ENCODE data around the gene KCNC3. TPM values are rescaled to one million over a fixed set of nuclear protein-coding genes. Genes with fewer than 3 reads are reported as not detected.

Gene KCNC3
- total RNA-seq, 1 donor from 2014 or later: 12.8 TPM

- Histone ChIP-seq H3K4me3 (no peak overlapping the region), H3K36me3 (no peaks in the 10 kb centered on the region), H3K9me3 (no peaks in the 10 kb centered on the region), H3K27ac (no peak overlapping the region), H3K27me3 (no peaks in the 10 kb centered on the region), H3K4me1 (no peaks in the 10 kb centered on the region)
- TF ChIP-seq CTCF (IDR thresholded peaks at IDR 0.05): no peak
- intact Hi-C loops (cut with DNase I): no loop called here
- DNase-seq: no peak
- ATAC-seq: no peak
These were observed 47.7 kb downstream of the KCNC3 start for GRCh38 chr19:50281491-50281890.

GRCh38 chr19:50280983-50281382 is 48.2 kb downstream of the KCNC3 start:
- intact Hi-C loops (cut with DNase I): no loop called here
- H3K27me3 ChIP-seq: no peaks in the 10 kb centered on the region
- no peak for DNase-seq
- no peaks in the 10 kb centered on the region for H3K36me3 ChIP-seq
- no peaks in the 10 kb centered on the region for H3K4me1 ChIP-seq
- no peak for TF ChIP-seq CTCF (IDR thresholded peaks at IDR 0.05)
- no peak overlapping the region for H3K27ac ChIP-seq
- no peaks in the 10 kb centered on the region for H3K9me3 ChIP-seq
- ATAC-seq: no peak
- no peak overlapping the region for H3K4me3 ChIP-seq

- ATAC-seq: peak; percentile 38
- Histone ChIP-seq H3K4me3 (no peak overlapping the region), H3K27me3 (no peaks in the 10 kb centered on the region), H3K36me3 (no peaks in the 10 kb centered on the region), H3K9me3 (no peaks in the 10 kb centered on the region), H3K4me1 (no peaks in the 10 kb centered on the region), H3K27ac (no peak overlapping the region)
- TF ChIP-seq CTCF (IDR thresholded peaks at IDR 0.05): no peak
- intact Hi-C loops (cut with DNase I): no loop called here
- no peak for DNase-seq
These were observed 49.1 kb downstream of the KCNC3 start for GRCh38 chr19:50280074-50280473.

GRCh38 chr19:50277966-50278580 is 51.1 kb downstream of the KCNC3 start:
- no peak for TF ChIP-seq CTCF (IDR thresholded peaks at IDR 0.05)
- no peaks in the 10 kb centered on the region for H3K27me3 ChIP-seq
- no peaks in the 10 kb centered on the region for H3K36me3 ChIP-seq
- intact Hi-C loops (cut with DNase I): no loop called here
- no peaks in the 10 kb centered on the region for H3K9me3 ChIP-seq
- no peaks in the 10 kb centered on the region for H3K4me1 ChIP-seq
- H3K27ac ChIP-seq: no peak overlapping the region
- H3K4me3 ChIP-seq: no peak overlapping the region
- no peak for ATAC-seq
- DNase-seq: no peak

- no peak for TF ChIP-seq CTCF (IDR thresholded peaks at IDR 0.05)
- DNase-seq (no peak), ATAC-seq (no peak)
- Histone ChIP-seq H3K27ac (no peak overlapping the region), H3K27me3 (no peaks in the 10 kb centered on the region), H3K9me3 (no peaks in the 10 kb centered on the region), H3K4me3 (no peak overlapping the region), H3K4me1 (no peaks in the 10 kb centered on the region), H3K36me3 (peaks cover 12% of the 10 kb centered on the region)
- intact Hi-C loops (cut with DNase I): no loop called here
These were observed 52.7 kb downstream of the KCNC3 start for GRCh38 chr19:50276370-50277063.

All from upper lobe of right lung (tissue), 1 donor.